K562 (cell line): ENCODE results near the gene CDH2. TPM values are rescaled to one million over a fixed set of nuclear protein-coding genes. Genes with fewer than 3 reads are reported as not detected.

Source experiments
- ATAC-seq: fragments of 200-7000 bp; cut with Tn5 transposase; 3 replicates; pipeline ENCODE4 v1.9.1; 2020; ENCODE audit warnings: moderate library complexity
- BruUV-seq: library from RNA; stranded (reverse); fragments of 400-500 nt; replicated peaks from 2 replicates; lab custom pipeline; 2021; lab: Mats Ljungman, UMichigan
- CTCF ChIA-PET: fragments of 300-600 bp; formaldehyde crosslinking; extraction: SDS; loops from one replicate; lab custom pipeline; 2021; ENCODE audit warnings: low intra/inter-chr PET ratio; lab: Yijun Ruan, JAX
- POLR2A ChIA-PET: fragments of 300-600, 350-650 bp; sonication (Branson Sonifier 250); formaldehyde crosslinking; extraction: SDS; loops from one replicate; lab custom pipeline; 2021; ENCODE audit warnings: antibody characterized with exemption, inconsistent platforms; lab: Yijun Ruan, JAX
- DNase-seq, 4 experiments: peaks; one replicate each; pipeline versions ENCODE4 v3.0.0 to v3.0.0-alpha.2; 2011 to 2018; ENCODE audit warnings: low spot score in 3 of 4, mixed read lengths in 3 of 4; ENCODE audit errors: extremely low read depth in 1 of 4
- FAIRE-seq: peaks from 2 replicates; lab custom pipeline; 2011; peaks lifted over from hg19 to GRCh38; lab: Jason Lieb, UNC
- H2AFZ ChIP-seq: 2 replicates; pipeline ENCODE4 v1.6.0; 2011; ENCODE audit warnings: low read depth, low read length, control low read depth, inconsistent platforms
- H3K27ac ChIP-seq: fragments of 200-600 bp; 3 replicates; pipeline ENCODE4 v1.8.0; 2011; ENCODE audit warnings: low read depth, mild to moderate bottlenecking, control low read depth, inconsistent platforms, low read length, moderate library complexity, mixed read lengths; ENCODE audit errors: extremely low read depth
- H3K27me3 ChIP-seq, 2 experiments: fragments of 300-600 bp in 1 of 2; 2 replicates in 1 of 2; 3 replicates in 1 of 2; pipeline versions ENCODE4 v1.6.0 to v1.8.0; 2011; ENCODE audit warnings: inconsistent platforms in 2 of 2, low read length in 2 of 2, mild to moderate bottlenecking in 1 of 2, mixed read lengths in 1 of 2, moderate library complexity in 1 of 2; ENCODE audit not compliant: control insufficient read depth in 2 of 2, insufficient read depth in 2 of 2
- H3K36me3 ChIP-seq: fragments of 300-600 bp; 3 replicates; pipeline ENCODE4 v1.8.0; 2011; ENCODE audit warnings: mild to moderate bottlenecking, low read length, inconsistent platforms; ENCODE audit not compliant: control insufficient read depth, insufficient read depth
- H3K4me1 ChIP-seq, 2 experiments: fragments of 200-600 bp in 1 of 2; replicated peaks in 1 of 2; 2 replicates in 1 of 2; 3 replicates in 1 of 2; pipeline versions ENCODE4 v1.5.1 to v1.8.0; 2011; ENCODE audit warnings: inconsistent platforms in 2 of 2, low read length in 2 of 2, mild to moderate bottlenecking in 1 of 2, mixed read lengths in 1 of 2, moderate library complexity in 1 of 2; ENCODE audit not compliant: control insufficient read depth in 2 of 2, insufficient read depth in 2 of 2
- H3K4me2 ChIP-seq: 2 replicates; pipeline ENCODE4 v1.6.1; 2011; ENCODE audit warnings: low read length, control low read depth, inconsistent platforms, mixed read lengths; ENCODE audit not compliant: insufficient read depth
- H3K4me3 ChIP-seq: fragments of 200-600 bp; sonication (generic), shearing (Covaris generic); 2 replicates; pipeline ENCODE4 v1.5.1; 2016; ENCODE audit warnings: control low read depth, inconsistent platforms
- H3K79me2 ChIP-seq: fragments of 200-600 bp; 3 replicates; pipeline ENCODE4 v1.8.0; 2011; ENCODE audit warnings: low read length, inconsistent platforms; ENCODE audit not compliant: control insufficient read depth, insufficient read depth
- H3K9ac ChIP-seq, 2 experiments: 2 replicates each; pipeline versions ENCODE4 v1.6.0 to v1.6.1; 2011; ENCODE audit warnings: low read depth in 2 of 2, low read length in 2 of 2, control low read depth in 1 of 2, inconsistent platforms in 1 of 2, mild to moderate bottlenecking in 1 of 2, mixed read lengths in 1 of 2; ENCODE audit not compliant: insufficient read depth in 1 of 2
- H3K9me1 ChIP-seq: one replicate; pipeline ENCODE4 v1.6.0; 2011; ENCODE audit warnings: inconsistent platforms, mild to moderate bottlenecking, low read length, moderate library complexity; ENCODE audit not compliant: control insufficient read depth, insufficient read depth
- H3K9me3 ChIP-seq: replicated peaks from 2 replicates; pipeline ENCODE4 v1.5.1; 2011; ENCODE audit warnings: low read depth, low read length, inconsistent platforms; ENCODE audit not compliant: control insufficient read depth, insufficient read depth
- H4K20me1 ChIP-seq: replicated peaks from 2 replicates; pipeline ENCODE4 v1.6.1; 2011; ENCODE audit warnings: low read length, inconsistent platforms, mixed read lengths; ENCODE audit not compliant: control insufficient read depth, insufficient read depth
- CEBPB ChIP-seq: fragments of 450-650 bp; IDR thresholded peaks from 2 replicates; pipeline ENCODE4 v1.6.1; 2016; ENCODE audit warnings: missing genetic modification characterization, missing compliant biosample characterization
- CEBPG ChIP-seq, 3 experiments: fragments of 200-800 bp in 1 of 3; sonication (Bioruptor generic) in 1 of 3; sonication (generic) in 1 of 3; formaldehyde crosslinking in 1 of 3; IDR thresholded peaks in 2 of 3; conservative IDR thresholded peaks in 1 of 3; 2 replicates each; pipeline versions ENCODE4 v1.6.1 to v1.8.0; 2016 to 2022; ENCODE audit warnings: missing compliant biosample characterization in 2 of 3, missing genetic modification characterization in 2 of 3, mild to moderate bottlenecking in 1 of 3, missing genetic modification reagents in 1 of 3
- NFIX ChIP-seq: fragments of 250-450 bp; sonication (Bioruptor Pico); IDR thresholded peaks from 2 replicates; pipeline ENCODE4 v1.4.0; 2020; ENCODE audit warnings: low read depth, mild to moderate bottlenecking, moderate library complexity
- ZNF311 ChIP-seq: fragments of 250-450 bp; sonication (Bioruptor Pico); IDR thresholded peaks from 2 replicates; pipeline ENCODE4 v1.4.0; 2020; ENCODE audit warnings: mild to moderate bottlenecking, moderate library complexity
- WGBS: fragments of 100-300 bp; shearing (Covaris generic); methylation state at CpG from one replicate; pipeline ENCODE4 v1.1.6; 2016; ENCODE audit warnings: low coverage, mixed read lengths; ENCODE audit not compliant: insufficient coverage; ENCODE audit errors: missing lambda C conversion rate; 5-methylcytosine and 5-hydroxymethylcytosine counted together
- in situ Hi-C: fragments of 300-500 bp; cut with MboI; formaldehyde crosslinking; loops from 4 replicates; pipeline ENCODE4 v1.15.0; 2018; ENCODE audit warnings: inconsistent platforms, mixed read lengths
- intact Hi-C: fragments of 100-400 bp; cut with micrococcal nuclease; formaldehyde crosslinking; loops from 2 replicates; pipeline ENCODE4 v1.14.2; 2022
- polyA plus RNA-seq, 8 experiments: library from polyadenylated mRNA; depleted of rRNA in 4 of 8; stranded (reverse) in 5 of 8; unstranded in 3 of 8; fragments of >200 nt; fragmentation: Nextera tagmentation in 2 of 8; fragmentation: Illumina TruSeq in 1 of 8; extraction: Ambion mirVana in 2 of 8; extraction: Trizol in 1 of 8; gene quantifications; 2 replicates each; pipeline versions ENCODE4 v1.2.1 to v1.2.3, GENCODE V29; 2011 to 2014; ENCODE audit warnings: inconsistent platforms in 1 of 8, missing spikeins in 1 of 8
- total RNA-seq, 7 experiments: library from RNA; depleted of rRNA in 6 of 7; stranded (reverse); fragments of >200 nt in 6 of 7; fragmentation: Illumina TruSeq in 2 of 7; extraction: Trizol in 2 of 7; gene quantifications; 2 replicates each; pipeline versions ENCODE4 v1.2.1 to v1.2.3, GENCODE V29; 2011 to 2021; ENCODE audit warnings: low replicate concordance in 1 of 7
- TF ChIP-seq, protein P1 (sequence below), 2 experiments: fragments of 450-650 bp in 1 of 2; sonication (generic) in 1 of 2; formaldehyde crosslinking in 1 of 2; IDR thresholded peaks in 1 of 2; conservative IDR thresholded peaks in 1 of 2; 2 replicates each; pipeline versions ENCODE4 v1.6.1 to v1.8.1; 2016 to 2023; ENCODE audit warnings: mild to moderate bottlenecking in 2 of 2, moderate library complexity in 2 of 2, inconsistent platforms in 1 of 2, missing genetic modification reagents in 1 of 2
- TF ChIP-seq, protein P2 (sequence below): IDR thresholded peaks from 2 replicates; pipeline ENCODE4 v1.6.1; 2012; ENCODE audit warnings: low read depth, low read length, improper control_type of control experiment, borderline replicate concordance

The CDH2 gene
- total and polyA plus RNA-seq, 9 of the 15 experiments (the other 6 are each of a cell fraction or from before 2014, with no cell fraction given): 0.04 TPM; not detected in 8

GRCh38 chr18:28212060-28212459 lies 35.1 kb upstream of the CDH2 start:
- H3K4me2 ChIP-seq: no peak overlapping the region
- no peaks in the 10 kb centered on the region for H3K4me1 ChIP-seq
- H3K27me3 ChIP-seq: no peaks in the 10 kb centered on the region
- H2AFZ ChIP-seq: no peak overlapping the region
- H3K9ac ChIP-seq: no peak overlapping the region
- H4K20me1 ChIP-seq: no peaks in the 10 kb centered on the region
- H3K36me3 ChIP-seq: no peaks in the 10 kb centered on the region
- BruUV-seq: no TSS peak
- DNase-seq (no peak), FAIRE-seq (no peak)
- H3K9me1 ChIP-seq: no peaks in the 10 kb centered on the region
- POLR2A ChIA-PET: no interaction called here
- H3K27ac ChIP-seq: no peak overlapping the region
- H3K9me3 ChIP-seq: no peaks in the 10 kb centered on the region
- TF ChIP-seq, protein P1, sequence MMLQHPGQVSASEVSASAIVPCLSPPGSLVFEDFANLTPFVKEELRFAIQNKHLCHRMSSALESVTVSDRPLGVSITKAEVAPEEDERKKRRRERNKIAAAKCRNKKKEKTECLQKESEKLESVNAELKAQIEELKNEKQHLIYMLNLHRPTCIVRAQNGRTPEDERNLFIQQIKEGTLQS (IDR thresholded peaks at IDR 0.05): no peak
- TF ChIP-seq, protein P1 (CRISPR knock-in tag; conservative IDR thresholded peaks at IDR 0.05): no peak
- TF ChIP-seq CEBPG (CRISPR knock-in tag; IDR thresholded peaks at IDR 0.05): no peak
- TF ChIP-seq CEBPG (tag; conservative IDR thresholded peaks at IDR 0.05 in 1 of 2, IDR thresholded peaks at IDR 0.05 in 1 of 2): peak in 1 of 2 experiments; percentile 69; a peak in 2 of 4 replicates
- peak; percentile 61 for TF ChIP-seq CEBPB (tag)
- no peak for TF ChIP-seq NFIX
- TF ChIP-seq, protein P2, sequence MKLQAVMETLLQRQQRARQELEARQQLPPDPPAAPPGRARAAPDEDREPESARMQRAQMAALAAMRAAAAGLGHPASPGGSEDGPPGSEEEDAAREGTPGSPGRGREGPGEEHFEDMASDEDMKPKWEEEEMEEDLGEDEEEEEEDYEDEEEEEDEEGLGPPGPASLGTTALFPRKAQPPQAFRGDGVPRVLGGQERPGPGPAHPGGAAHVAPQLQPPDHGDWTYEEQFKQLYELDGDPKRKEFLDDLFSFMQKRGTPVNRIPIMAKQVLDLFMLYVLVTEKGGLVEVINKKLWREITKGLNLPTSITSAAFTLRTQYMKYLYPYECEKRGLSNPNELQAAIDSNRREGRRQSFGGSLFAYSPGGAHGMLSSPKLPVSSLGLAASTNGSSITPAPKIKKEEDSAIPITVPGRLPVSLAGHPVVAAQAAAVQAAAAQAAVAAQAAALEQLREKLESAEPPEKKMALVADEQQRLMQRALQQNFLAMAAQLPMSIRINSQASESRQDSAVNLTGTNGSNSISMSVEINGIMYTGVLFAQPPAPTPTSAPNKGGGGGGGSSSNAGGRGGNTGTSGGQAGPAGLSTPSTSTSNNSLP: no peak
- no peak for TF ChIP-seq ZNF311 (CRISPR knock-in tag)
- TF ChIP-seq, all 486 proteins: peak for 2
- intact Hi-C loops: no loop called here
- 4% methylated on average over 3 of the region's 3 CpGs for WGBS
- H3K4me3 ChIP-seq: no peak overlapping the region
- CTCF ChIA-PET: no interaction called here
- no peak for ATAC-seq
- H3K79me2 ChIP-seq: no peaks in the 10 kb centered on the region
- in situ Hi-C loops: no loop called here
